ENCODE data around the gene POLE4. TPM values are rescaled to one million over a fixed set of nuclear protein-coding genes. Genes with fewer than 3 reads are reported as not detected.

Gene POLE4
- 17.7 and 23.1 TPM in 2 replicates for total RNA-seq

- DNase-seq (ENCODE audit: low read depth, low spot score): peak; percentile 37
Measured at GRCh38 chr2:74958274-74959105, at the start of gene POLE4. Gene POLE4, plus strand, starts transcription at chr2:74958643. Its CDS starts 37 bp downstream, at chr2:74958680.

DNA sequence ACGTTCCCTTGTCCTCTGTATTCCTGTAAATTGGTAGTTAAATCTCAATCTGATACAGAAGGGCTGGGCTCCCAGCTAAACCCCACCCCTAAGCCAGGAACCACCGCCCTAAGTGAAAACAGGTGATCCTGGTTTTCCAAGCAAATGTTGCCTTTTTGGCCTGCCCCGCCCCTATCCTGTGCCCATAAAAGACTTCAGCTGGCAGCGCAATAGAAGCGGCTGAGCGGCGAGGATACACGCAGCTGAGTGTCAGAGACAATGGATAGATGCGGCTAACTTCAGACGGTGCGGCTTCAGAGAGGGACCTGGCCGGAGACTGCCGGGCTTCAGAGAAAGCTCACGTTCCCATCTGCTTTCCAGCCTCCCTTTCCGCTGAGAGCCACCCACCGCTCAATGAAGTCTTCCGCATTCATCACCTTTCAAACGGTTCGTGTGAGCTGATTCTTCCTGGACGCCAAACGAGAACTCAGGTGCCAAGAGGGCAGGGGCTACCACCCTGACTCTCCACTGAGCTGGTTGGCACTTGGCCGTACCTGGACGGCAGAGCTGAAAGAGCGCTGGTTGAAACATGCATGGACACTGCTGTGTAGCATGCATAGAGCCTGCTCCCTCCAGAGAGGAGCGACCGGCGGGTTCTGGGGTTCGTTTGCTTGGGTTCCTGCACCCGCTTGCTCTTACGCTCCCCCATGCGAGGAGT, 49.5 kb upstream of the POLE4 start:
- no peak for DNase-seq (ENCODE audit: low read depth, low spot score)

- no peak for DNase-seq (ENCODE audit: low read depth, low spot score)
Measured at GRCh38 chr2:74910245-74910644, 48.2 kb upstream of the POLE4 start.

GRCh38 chr2:74911061-74911460, 47.4 kb upstream of the POLE4 start:
- no peak for DNase-seq (ENCODE audit: low read depth, low spot score)

DNA sequence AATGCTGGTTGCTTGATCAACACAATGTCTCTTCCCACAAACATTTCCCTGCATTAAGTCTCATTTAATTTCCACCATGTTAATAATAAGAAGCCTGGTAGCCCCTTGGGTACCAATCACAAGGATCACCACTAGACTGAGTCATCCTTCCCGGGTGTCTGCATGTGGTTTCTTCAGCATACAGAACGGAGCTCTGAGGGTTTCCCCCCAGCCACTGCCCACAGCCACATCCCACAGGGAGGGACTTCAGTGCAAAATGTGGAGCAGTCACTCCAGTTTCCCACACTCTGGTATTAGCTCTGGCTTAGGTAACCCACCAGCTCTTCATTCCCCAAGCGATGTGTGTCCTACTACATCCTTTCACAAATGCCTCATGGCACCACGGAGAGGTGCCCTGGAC, 42.7 kb upstream of the POLE4 start:
- no peak for DNase-seq (ENCODE audit: low read depth, low spot score)

DNA sequence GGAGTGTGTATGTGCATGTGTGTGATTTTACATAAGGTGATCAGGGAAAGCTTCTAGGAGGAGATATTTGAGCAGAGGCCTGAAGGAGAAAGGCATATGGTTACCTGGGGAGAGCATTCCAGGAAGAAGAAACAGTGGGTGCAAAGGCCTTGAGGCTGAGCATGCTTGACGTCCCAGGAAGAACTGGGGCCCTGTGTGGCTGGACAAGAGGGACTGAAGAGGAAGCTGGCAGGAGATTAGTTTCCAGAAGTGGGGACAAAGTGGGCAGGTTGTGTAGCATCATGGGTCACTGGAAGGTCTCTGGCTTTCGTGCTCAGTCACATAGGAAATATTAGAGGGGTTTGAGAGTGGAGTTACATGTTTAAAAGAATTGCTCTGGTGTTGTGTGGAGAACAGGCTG, 42.0 kb upstream of the POLE4 start:
- no peak for DNase-seq (ENCODE audit: low read depth, low spot score)

DNA sequence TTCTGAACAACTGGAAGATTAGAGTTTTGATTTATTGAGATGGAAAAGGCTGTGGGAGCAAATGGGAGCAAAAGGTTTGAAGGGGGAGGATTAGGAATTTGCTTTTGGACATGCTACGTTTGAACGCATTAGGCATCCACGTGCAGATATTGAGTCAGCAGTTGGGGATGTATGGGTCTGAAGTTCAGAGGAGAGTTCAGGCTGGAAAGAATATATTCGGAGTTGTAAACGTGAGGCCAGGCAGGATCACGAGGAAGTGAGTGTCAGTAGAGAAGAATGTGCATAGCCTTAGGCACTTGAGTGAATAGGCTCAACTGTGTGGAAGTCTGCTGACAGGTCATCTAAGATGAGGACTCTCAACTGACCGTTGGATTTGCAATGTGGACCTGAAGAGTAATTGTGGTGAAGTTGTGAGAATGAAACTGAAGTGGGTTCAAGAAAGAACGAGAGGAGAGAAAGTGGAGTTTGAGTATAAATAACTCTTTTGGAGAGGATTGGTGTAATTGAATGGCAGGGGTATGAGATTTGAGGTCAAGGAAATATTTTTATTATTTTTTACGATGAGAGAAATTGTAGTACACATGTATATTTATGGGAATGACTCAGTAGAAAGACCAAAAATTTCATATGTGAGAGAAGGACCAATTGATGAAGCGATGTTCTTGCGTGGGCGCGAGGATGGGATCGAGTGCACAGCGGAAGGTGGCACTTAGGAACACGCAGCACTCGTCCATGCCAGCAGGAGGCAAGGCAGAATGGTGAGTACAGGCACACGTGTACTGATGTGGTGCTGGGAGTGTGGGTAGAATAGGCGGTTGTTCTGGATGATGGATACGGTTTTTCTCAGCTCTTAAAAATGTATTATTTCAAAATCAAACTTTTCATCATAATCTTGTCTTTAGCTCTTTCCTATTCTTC, 40.5 kb upstream of the POLE4 start:
- peak; percentile 54 for DNase-seq (ENCODE audit: low read depth, low spot score)

GRCh38 chr2:74919827-74920226, 38.6 kb upstream of the POLE4 start:
- DNase-seq (ENCODE audit: low read depth, low spot score): no peak

DNA sequence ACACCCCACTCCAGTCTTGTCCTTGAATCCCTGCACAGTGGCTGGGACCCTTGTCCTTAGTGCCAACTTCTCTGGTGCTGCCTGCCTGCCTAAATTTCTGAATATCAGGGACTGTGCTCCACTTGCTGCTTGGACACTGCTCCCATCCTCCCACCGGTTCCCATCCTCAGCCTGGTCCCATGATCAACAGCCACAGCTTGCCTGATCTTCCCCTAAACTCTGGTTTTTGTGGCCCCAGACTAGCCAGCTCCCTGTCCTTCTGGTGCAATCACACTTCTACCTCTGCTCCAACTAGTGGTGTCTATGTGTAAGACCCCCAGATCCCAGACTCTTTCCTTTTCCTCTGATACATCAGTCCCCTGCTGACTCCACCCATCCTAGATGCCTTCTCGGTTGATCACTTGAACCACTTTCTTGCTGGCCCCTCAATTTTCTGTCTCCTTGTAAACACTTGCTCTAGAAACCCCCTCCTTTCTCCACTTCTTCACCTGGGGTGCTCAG, 37.2 kb upstream of the POLE4 start:
- DNase-seq (ENCODE audit: low read depth, low spot score): no peak

- no peak for DNase-seq (ENCODE audit: low read depth, low spot score)
Measured at GRCh38 chr2:74922592-74923227, 35.7 kb upstream of the POLE4 start.

DNA sequence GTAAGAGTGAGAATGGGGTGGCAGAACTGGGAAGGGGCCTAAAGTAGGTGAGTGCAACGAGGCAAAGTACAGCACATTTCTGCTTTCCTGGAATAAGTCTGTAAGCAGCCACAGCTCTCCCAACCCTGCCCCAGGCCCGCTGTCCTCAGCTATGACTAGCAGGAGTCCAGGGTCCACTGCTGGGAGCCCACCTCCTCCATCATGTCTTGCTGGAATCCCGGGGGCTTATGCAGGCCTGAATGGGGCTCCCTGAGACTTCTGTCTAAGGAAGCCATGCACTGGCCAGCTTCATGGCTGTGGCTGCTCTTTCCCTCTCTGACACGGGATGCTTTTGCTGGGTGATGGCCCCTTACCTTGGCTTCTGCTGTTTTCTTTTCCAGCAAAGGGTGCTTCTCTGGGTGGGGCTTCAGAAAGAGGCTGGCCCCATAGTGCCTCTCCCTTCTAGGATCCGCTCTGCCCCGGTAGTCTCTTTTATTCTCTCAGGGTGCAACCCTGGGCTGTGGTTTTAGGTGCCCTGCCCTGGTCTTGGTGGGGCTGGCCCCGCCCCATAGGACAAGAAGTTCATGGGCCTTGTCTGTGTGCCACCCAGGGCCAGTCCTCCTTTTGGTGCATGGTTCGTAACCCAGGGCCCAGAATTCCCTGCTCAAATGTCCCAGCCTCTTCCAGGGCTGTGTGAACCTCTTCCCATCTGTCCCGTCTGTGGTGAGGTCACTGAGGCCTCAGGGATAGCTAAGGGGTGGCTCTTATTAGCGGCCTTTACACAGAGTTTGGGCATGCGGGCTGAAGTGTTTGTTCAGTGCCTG, 33.8 kb upstream of the POLE4 start:
- no peak for DNase-seq (ENCODE audit: low read depth, low spot score)

- no peak for DNase-seq (ENCODE audit: low read depth, low spot score)
Measured at GRCh38 chr2:74925361-74925786, 33.1 kb upstream of the POLE4 start.

DNA sequence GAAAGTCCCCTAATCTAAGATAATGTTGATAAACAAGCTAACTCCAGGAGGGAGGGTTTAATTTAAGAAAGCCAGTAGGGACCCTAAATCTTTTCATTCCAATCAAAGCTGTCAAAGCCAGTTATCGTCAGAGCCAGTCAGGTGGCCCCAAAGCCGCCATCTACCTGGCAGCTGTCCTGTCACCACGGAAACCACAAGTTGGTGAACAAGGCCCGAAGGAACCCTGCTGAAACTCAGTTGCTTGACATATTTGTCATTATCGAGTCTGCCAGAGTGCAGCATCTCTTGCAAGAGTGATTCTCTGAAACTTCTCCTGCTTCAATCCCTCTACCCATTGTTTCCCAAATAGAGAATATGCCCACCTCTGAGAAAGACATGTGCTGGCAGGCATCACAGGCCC, 30.8 kb upstream of the POLE4 start:
- DNase-seq (ENCODE audit: low read depth, low spot score): no peak

- DNase-seq (ENCODE audit: low read depth, low spot score): no peak
Measured at GRCh38 chr2:74930811-74931486, 27.5 kb upstream of the POLE4 start.

GRCh38 chr2:74931940-74932339, 26.5 kb upstream of the POLE4 start:
- no peak for DNase-seq (ENCODE audit: low read depth, low spot score)

- DNase-seq (ENCODE audit: low read depth, low spot score): no peak
Measured at GRCh38 chr2:74935975-74936391, 22.5 kb upstream of the POLE4 start.

GRCh38 chr2:74937221-74937880, 21.1 kb upstream of the POLE4 start:
- no peak for DNase-seq (ENCODE audit: low read depth, low spot score)

- DNase-seq (ENCODE audit: low read depth, low spot score): no peak
Measured at GRCh38 chr2:74938264-74938663, 20.2 kb upstream of the POLE4 start.
